ENCODE results near the gene NHERF2.
"Not testable (repeated sequence)": the region's sequence is repeated elsewhere in the genome, so short reads cannot be mapped to it uniquely, and the experiment has no call there.

NHERF2 gene

DNA sequence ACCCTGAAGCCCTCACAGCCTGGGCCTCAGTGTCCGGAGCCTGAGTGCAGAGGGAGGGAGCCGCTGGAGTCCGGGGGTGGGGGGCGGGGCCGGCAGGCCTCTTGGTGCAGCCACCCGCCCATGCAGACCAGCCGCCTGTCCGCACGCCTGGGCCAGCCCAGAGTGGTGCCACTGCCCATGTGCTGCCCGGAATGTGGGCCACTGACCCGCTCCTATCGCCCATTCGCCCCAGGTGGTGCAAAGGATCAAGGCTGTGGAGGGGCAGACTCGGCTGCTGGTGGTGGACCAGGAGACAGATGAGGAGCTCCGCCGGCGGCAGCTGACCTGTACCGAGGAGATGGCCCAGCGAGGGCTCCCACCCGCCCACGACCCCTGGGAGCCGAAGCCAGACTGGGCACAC is 2.6 kb downstream of the NHERF2 start:
- DNase-seq = no peak

- no peak for DNase-seq
Observed at GRCh38 chr16:2030036-2030435, 3.3 kb downstream of the NHERF2 start.

DNA sequence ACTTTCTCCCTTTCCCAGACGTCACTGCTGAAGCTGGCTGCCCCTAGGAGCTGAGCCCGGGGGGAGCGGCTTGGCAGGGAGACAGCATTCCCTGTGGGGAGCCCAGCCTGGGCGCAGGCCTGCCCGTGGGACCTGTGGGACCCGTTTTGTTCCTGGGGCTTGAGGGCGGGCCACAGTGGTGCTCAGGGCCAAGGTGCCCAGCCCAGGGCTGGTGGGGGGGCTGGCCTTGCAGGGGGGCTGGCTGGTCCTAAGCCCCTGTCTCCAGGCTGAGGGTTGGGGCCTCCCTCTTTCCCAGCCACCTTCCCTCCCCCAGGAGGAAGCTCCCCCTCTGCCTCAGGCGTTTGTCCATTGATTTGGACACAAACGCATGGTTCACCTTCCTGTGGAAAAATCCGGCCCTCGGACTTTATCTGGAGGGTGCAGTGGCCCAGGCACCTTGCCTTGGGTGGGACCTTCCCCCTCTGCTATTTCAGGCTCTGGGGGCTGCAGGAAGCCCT is 4.4 kb downstream of the NHERF2 start:
- no peak for DNase-seq

DNA sequence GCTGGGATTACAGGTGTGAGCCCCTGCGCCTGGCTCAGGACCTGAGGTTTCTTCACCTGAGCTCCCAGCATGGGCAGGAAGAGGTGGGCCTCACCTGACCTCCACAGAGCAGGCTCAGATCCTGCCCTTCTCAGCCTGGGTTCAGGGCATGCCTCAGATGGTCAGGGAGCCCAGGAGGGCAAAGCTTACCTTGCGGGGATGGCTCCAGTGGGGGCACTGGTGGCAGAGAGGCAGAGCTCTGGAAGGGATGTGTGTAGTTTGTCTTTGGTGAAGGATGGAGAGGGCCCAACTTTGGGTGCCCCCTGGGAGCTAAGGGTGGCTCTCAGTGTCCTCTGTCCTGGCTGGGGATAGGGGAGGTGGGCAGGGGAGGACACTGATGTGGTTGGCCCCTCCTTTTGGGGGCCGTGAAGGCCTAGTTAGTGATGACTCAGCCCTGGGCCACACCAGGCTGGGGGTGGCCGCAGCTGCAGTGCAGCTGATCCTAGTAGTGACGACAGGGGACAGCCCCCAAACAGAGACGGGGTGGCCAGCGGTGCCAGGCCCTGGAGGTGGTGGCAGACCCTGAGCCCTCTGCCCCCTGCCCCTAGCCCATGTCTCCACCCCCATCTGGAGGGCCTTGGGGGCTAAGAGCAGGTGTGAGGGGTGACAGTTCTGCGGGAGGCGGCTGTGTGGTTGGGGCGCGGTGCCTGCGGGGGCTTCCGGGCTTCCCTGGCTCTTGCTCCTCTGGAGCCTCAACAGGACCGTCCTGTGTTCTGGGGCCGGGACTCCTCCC is 5.8 kb downstream of the NHERF2 start:
- no peak for DNase-seq

DNA sequence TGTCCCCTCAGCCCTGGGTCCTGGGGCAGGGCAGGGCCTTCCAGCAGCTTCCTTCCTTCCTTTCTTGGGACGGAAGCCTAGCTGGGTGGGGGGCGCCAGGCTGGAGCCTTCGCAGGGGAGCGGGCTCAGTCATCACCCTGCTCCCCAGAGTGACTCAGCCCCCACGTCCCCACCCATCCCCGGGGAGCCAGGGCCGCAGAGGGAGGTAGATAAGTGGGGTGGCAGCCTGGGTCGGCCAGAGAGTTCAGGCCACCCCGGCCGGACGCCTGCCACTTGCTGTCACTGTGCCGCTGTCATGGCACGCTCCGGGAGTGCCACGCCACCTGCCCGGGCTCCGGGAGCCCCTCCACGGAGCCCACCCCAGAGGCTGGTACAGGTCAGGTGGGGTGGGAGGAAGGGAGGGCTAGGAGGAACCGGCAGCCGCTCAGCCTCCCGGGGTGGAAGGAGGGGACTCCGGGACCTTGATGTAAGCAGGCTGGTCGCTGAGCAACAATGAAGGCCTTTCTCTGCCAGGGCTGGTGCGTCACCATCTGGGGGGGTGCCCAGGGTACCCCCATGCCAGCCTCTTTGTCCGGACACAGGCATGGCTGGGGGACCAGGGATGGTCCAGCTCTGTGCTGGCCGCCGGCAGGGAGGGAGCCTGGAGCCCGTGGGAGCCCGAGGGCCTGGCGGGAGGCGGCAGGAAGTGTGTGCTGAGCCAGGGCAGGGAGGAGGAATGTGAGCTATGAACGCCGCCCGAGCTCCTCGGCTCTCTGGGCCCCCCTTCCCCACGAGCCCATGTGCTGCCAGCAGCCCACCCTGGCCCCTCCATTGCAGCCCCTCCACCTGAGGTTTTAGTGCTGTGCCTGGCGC is 6.6 kb downstream of the NHERF2 start:
- no peak for DNase-seq

- DNase-seq = not testable (repeated sequence)
Observed at GRCh38 chr16:2033909-2034695, 7.4 kb downstream of the NHERF2 start.

GRCh38 chr16:2034696-2035430 is 8.2 kb downstream of the NHERF2 start:
- DNase-seq = no peak

- DNase-seq = no peak
Observed at GRCh38 chr16:2035431-2036199, 8.9 kb downstream of the NHERF2 start.

- DNase-seq = no peak
Observed at GRCh38 chr16:2036200-2036966, 9.7 kb downstream of the NHERF2 start.

GRCh38 chr16:2037115-2037514 is 10.4 kb downstream of the NHERF2 start:
- DNase-seq = no peak

GRCh38 chr16:2037647-2038381 is 11.1 kb downstream of the NHERF2 start:
- DNase-seq = no peak

- DNase-seq = no peak
Observed at GRCh38 chr16:2038382-2039231, 11.9 kb downstream of the NHERF2 start.

DNA sequence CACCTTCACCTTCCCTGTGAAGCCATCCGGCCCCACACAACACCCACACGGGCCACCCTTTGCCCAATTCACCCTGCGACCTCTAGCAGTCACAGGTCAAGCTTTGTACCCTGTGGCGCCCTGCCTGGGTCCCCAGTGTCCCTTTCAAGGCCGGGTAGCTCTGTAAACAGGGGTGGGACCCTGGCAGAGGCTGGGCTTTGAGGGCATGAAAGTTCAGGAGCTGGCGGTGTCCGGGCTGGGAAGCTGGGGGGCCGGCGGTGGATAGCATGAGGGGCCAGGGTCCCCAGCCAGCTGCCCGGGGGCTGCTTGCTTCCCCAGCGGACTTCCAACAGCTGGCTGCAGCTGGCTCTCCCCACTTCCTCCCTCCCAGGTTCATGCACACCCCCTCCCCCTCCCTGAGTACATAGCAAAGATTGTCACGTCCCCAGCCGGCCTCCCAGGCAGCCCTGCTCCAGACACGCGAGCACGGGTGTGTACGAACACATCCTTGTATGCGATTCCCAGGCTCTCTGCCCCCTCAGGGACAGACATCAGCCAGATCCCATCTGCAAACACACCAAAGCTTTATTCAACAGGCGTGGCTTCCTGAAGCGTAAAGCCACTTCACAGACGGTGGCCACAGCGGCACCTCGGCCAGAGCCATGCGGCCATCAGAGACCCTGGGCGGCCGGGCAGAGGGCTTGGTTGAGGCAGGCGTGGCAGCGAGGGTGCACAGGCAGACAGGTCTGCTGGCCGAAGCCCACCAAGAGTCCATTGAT is 12.8 kb downstream of the NHERF2 start:
- no peak for DNase-seq

- no peak for DNase-seq
Observed at GRCh38 chr16:2040041-2040786, 13.5 kb downstream of the NHERF2 start.

GRCh38 chr16:2040787-2041522 is 14.3 kb downstream of the NHERF2 start:
- no peak for DNase-seq

DNA sequence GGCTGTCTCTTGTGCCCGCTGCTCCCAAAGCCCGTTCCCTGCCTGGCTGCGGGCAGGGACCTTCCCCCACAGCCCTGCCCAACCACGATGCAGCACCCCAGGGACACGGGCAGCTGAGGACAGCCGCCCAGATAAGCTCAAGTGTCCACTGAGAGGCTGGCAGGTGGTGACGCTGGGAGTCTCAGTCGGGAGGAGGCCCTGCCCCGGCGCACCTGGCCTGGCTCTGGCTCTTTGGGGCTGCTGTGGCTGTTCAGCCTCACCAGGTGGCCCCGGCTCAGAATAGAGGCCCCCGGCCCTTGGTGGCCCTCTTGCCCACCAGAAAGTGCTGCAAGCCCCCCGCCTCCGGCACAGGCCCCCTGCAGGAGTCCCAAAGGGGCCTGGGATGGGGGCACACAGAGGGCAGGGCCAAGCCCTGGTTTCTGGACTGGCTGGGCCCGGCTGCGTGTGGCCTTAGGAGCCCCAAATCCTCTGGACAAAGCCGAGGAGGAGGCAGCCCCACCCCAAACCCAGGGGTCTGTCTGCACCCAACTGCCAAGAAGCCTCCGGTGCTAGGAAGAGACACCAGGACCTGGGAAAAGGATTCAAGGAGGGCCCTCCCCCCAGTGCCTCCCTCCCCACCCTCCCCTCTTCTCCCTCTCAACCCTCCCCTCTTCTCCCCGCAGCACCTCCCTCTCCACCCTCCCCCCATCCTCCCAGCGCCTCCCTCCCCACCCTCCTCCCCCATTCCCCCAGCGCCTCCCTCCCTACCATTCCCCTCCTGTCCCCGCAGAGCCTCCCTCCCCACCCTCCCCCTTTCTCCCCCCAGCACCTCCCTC is 15.7 kb downstream of the NHERF2 start:
- no peak for DNase-seq

Data from NCI-H1048 (cell line).